Activated T-cell treated with anti-CD3 and anti-CD28 coated beads for 4 hours (primary cell): ENCODE measurements around the gene RNU6-8.

Experiments
- DNase-seq: peaks from one replicate; pipeline ENCODE4 v3.0.0-alpha.2; 2020

Gene RNU6-8

DNA sequence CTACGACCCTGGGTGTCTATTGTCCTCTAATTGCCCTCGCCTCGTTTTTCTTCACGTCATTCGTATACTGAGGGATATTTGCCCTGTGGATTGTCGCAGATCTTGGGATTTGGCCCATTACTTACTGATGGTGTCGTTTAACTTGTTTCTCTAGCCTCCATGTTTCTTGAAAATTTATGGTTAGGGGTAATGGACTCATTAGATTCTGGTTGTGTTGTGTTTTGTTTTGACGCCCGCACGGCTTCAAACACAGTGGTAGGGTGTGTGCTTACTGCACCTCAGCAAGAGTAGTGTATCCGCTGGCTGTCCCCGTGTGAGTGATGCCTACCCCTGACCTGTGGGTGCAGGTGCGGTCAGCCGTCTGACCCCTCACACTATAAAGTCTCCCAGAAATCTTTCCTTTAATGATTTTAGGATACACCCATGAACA, 874 bp upstream of the RNU6-8 start:
- DNase-seq = no peak

DNA sequence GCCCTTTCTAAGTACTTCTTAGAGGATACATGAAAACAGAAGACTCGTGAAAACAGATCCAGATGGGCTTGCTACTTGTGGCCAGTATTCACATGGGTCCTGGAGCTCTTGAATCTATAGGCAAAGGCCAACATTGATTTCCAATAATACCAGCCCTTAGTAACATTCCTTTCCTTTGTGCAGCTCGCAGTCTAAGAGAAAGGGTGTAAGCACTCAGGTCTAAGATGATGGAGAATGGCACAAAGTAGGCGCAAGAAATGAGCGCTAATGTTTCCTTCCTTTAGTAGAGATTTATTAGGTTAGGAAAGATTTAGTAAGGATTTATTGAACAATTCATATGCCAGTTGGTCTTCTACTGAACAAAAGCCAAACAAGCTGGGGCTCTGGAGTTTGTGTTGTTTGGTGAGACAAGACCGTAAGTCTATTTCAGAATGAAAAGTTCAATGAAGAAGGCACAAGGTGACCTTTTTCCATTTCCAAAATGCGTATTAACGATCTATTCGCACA, 525 bp downstream of the RNU6-8 start:
- no peak for DNase-seq

DNA sequence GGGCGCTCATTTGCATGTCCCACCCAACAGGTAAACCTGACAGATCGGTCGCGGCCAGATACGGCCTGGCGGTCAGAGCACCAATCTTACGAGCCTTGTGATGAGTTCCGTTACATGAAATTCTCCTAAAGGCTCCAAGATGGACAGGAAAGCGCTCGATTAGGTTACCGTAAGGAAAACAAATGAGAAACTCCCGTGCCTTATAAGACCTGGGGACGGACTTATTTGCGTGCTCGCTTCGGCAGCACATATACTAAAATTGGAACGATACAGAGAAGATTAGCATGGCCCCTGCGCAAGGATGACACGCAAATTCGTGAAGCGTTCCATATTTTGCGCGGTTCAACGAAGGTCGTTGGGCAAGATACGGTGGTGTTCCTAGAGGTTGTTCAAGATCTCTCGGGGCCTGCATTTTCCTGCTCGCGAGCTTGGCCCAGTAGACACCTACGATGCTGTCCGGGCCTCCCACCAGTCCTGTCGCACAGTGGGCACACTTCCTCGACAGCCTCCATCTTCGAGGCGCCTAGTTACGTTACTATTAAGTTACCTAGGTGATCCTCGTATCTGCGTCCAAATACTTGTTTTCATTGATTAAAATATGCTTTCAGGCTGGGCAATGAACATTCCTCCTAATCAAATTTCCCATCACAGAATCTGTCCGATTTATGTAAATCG, 1.1 kb downstream of the RNU6-8 start, which contains the start of gene RNU6-7:
RNU6-7 (plus strand) TSS at position 230 of the 675 bp plus-strand sequence.
- DNase-seq = peak; percentile 36

DNA sequence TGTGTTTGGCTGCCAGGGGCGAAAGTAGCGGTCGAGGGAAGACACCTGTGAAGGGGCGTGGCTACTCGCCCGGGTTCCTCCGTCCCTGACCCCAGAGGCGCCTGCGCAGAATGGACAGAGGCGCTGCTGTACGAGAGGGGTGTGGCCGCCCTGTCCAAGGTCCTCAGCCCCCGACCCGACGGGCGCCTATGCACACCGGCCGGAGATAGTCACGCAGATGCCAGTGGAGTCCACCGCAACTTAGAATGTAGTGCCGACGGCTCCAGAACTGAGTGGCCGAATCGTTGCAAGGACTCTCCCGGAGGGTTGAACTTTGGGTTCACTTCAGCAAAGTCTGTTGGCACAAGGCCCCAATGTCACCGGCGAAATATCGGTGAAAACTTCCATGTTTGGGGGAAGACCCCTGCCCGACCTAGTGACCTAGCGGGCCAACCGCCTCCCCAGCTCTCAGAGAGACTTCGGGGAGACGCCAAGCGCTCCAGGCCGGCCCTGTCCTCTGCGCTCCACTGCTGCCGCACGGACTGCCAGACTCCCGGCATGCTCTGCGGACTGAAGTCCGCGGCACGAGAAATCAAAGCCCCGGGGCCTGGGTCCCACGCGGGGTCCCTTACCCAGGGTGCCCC, 1.8 kb downstream of the RNU6-8 start:
- peak; percentile 50 for DNase-seq

DNA sequence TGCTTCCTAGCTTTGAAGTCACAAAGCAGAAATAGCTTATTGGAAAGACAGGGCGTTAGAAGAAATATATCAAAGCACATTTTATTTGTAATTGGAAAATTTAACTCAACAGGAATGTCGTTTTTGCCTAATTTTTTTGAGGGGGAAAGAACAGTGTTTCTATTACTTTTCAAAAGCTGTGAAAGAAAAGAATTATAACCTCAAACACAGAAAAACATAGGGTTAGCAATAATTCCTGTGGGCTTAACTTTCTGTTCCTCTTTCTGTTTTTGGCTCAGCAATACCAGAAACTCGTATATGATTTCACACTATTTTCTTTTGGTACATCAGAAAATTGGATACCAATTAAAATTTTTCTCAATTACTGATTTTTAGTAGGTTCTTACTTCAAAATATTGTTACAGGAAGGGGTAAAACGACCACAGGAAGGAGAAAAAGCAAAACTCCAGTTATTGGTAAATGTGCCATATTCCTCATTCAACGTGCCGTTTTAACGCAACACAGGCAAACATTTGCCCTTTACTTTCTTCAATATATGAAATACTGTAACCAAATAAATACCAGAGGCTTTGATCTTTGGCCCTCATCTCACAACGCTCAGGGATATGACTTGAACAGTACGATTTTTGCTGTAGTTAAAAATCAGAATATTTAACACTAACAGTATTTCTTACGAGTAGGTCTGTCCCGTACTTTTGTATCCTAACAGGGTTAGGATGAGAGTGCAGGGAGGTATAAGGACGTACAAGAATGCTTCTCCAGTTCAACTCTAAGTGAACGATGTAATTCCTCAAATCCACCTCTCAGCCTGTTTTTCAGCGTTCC, 2.5 kb downstream of the RNU6-8 start:
- DNase-seq = no peak

DNA sequence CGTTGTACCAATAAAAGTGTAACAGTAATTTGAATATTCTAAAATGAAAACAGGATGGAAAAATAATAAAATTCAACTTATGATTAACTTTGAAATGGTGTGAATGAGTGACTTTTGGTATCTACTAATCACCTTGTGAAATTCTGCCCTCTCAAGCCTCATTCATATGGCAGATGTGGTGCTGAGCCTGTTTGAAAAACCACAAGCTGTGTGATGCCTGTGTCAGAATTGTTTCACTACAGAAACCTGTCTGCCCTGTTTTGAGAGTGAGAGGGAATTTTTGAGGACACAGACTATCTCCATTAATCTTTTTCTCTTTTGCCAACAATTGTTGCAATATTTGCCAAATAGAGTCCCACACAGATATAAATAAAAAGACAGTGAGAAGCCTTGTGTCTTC, 5.2 kb downstream of the RNU6-8 start:
- no peak for DNase-seq

DNA sequence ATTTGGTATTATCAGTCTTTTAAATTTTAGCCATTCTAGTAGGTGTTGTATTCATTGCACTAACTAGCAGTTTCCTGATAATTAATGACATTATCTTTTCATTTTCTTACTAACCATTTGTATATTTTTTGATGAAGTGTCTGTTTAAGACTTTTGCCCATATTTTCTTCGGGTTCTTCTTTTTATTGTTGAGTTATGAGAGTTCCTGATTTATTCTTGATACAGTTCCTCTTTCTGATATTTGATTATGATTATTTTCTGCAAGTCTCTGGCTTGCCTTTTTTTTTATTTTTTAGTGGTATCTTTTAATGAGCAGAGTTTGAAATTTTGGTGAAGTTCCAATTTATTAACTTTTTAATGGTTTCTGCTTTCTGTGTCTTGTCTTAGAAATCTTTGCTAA, 7.4 kb downstream of the RNU6-8 start:
- no peak for DNase-seq

DNA sequence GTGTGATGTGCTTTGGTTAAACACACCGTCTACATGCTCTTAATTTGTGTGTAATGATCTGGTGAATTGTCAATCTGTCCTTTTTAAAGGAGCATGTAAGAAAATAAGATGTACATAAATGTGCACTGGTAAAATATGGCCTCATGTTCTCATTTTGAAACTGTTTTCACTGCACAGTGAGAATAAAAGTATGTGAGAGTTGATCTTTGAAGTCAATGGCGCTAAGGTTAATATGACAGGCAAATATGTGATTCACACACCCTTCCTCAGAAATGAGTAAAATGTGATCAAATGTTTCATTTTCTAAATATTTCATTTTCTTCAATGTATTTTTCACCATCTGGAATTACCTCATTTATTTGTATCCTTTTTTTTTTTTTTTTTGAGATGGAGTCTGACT, 9.5 kb downstream of the RNU6-8 start:
- no peak for DNase-seq

DNA sequence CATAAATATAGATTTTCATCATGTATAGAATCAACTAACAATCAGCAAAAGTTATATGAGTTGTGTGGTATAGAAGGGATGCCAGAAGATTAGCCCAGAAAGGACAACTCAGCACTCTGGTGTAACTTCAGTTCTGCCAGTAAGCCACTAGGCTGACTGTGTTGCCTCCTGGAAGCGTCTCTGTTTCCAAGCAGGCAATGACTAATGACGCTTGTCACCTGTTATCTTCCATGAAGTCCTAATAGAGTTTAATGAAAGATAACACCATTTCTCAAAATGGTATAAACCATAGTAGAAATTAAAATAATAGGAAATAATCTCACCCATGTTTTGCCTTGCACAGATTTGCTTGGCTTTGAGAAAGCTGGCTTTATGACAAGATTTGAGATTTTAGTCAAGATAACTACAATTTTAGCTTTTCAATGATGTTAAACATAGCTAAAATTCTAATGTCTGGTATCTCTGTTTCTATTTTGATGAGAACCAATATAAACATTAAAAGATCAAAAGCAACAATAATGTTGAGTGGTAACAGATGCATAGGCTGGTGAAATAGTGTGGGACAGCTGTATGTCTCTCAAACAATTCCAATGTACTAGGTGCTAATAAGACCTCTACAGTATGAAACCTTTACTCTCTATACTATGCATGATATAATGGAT, 10.2 kb downstream of the RNU6-8 start:
- DNase-seq = no peak

DNA sequence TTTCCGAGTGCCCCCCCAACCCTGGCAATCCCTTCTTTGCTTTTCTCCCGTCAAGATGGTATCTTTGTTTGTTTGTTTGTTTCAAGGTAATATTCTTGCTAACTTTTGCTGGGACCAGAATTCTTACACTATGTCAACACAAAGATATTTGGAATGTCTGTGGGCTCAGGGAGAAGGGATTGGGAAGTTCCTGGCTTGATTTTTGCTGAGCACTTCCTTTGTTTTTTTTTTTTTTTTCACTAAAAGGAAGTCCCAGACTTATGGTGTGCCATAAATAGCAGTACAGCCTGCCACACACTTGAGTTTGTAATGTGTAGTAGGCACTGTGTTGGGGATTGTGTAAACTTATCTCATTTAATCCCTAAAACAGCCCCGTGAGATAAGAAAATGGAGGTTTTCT, 12.4 kb downstream of the RNU6-8 start:
- no peak for DNase-seq

DNA sequence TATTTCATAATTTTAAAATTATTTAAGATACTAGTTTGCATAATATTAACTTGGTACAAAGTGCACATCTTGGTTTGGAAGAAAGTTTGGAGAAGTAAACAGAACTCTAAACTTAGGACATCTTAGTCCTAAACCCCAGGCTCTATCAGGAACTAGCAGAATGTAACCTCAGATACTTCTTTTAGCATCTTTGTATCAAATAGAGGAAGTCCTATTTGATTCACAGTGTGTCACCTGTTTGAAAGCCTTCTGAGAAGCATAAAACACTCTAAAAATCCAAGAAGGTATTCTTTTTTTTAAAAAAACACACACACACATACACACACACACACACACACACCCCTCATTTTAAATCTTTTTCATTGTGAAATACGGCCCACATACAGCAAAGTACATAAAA, 13.3 kb downstream of the RNU6-8 start:
- no peak for DNase-seq

DNA sequence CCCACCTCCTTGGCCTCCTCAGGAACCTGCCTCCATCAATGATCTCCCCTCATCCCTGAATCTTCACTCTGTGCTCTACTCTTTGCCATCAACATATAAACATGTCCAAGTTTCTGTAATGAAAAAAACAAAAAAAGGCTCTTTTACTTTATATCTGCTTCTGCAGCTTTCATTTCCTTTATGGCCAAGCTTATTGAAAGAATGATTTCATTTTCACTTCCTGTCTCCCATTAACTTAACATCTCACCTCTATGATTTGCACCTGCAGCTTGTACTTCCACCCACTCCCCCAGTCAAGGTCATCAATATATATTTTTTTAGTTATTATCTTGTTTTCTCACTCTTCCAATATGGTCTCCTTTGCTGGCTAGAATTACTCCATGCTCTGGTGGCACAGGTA, 16.8 kb downstream of the RNU6-8 start:
- DNase-seq = no peak

DNA sequence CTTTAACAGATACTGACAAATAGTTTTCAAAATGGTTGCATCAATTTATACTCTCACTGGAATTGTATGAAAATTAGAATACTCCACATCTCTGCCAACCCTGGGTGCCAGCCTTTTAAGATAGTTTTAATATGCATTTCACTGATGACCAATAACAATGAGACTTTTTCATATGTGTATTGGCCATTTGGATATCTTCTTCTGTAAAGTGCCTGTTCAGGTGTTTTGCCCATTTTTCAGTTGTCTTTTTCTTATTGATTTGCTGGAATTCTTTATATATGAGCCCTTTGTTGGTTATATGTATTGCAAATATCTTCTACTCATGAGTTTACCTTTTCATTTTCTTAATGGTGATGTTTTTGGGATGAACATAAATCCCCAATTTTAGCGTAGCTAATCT, 18.0 kb downstream of the RNU6-8 start:
- no peak for DNase-seq

DNA sequence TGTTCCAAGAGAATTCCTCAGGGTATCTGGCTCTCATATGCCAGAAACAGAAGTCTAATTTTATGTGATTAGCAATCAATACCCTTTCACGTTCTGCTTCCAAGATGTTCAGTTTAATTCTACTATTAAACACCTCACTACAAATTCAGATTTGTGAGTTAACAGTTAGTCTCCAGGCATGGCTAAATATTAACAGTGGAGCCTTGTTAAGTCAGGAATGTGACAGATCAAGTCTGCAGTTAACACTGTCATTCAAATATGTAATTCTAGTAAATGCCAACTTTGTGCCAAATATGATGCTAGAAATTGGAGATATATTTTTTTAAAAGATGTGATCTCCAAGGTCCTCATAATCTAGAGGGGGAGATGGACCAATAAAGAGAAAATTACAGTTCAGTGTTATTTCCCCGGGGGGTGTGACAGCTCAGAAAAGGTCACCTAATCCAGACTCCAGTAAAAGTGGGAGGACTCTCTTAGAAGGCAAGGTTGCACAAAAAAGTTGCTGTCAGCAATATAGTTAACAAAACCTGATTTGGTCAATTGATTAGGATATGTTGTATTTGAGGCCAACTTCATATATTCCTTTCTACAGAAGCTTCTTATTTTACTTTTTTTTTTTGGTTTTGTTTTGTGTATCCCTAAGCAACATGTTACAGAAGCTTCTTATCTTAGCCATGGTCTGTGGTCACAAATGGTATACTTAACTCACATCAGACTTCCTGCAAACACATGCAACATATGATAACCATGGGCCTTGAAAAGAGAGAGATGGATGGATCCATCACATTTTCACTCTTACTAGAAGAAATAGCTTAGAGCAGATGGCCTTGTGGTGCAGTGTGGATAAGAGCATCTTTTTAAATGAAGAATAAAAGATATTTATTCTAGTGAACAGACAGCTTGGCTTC, 19.7 kb downstream of the RNU6-8 start:
- no peak for DNase-seq

DNA sequence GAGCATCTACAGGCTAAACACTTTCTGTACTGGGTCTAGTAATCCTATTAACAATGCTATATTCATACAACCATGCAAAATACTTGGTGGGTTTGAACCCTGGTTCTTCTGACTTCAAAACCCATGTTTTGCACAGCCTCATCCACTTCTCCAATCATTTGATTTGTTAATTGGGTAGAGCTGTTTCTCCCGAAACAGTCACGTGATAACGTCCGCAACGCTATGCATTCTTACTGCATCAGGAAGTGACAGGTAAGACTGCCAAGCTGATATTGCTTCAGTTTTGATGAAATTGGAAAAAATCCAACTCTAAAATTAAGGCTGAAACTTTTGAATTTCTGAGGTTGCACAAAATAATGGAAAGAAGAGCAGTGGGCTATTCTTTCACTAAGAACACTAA, 31.6 kb downstream of the RNU6-8 start:
- no peak for DNase-seq

DNA sequence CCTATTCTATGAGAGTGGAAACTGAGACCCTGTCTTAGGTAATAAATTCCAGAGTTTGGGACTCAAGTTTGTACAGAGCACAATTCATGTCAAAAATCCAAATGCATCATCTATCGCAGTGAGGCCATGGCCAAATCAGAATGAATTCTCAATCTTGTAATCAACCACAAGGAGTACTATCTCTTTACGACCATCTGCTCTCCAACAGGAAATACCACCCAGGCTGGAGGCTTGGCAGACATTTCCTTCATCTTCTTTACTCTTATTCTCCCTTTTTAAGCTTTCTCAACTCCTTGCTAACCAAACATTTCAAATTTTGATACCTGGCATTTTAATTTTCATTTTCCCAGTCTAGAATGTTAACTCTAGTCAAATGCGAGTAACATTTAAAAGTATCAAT, 33.9 kb downstream of the RNU6-8 start:
- DNase-seq = no peak

DNA sequence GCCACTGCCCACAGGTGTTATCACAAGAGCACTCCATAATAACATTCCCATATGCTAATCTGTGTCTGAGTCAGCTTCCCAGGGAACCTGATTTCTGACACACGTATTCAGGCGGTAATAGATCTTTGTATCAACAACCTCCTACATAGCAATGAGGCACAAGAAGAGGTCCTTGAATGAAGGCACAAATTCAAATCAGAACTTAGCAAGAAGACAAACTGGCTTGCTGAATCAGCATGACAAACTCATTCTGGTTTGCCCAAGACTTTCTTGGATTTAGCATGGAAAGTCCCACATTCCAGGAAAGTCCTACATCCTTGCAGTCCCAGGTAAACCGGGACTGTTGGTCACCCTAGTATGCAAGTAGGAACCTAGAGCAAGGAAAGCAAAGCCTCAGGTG, 35.2 kb downstream of the RNU6-8 start:
- DNase-seq = no peak

DNA sequence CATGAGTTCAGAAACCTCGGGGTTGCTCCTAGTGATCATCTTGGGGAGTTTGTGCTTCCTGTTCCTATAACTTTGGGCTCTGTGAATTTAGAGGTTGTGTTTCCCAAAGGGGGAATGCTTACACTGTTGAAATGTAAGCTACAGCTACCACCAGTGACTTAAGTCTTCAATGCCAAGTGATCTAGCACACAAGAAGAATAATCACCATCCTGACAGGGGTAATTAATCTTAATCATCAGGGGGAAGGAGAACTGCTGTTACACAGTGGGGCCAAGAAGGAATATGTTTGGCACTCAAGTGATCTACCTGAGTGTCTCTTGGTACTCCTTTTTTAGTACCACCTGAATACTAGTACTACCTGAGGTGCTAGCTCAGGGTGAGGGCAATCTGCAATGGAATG, 36.1 kb downstream of the RNU6-8 start:
- DNase-seq = no peak

DNA sequence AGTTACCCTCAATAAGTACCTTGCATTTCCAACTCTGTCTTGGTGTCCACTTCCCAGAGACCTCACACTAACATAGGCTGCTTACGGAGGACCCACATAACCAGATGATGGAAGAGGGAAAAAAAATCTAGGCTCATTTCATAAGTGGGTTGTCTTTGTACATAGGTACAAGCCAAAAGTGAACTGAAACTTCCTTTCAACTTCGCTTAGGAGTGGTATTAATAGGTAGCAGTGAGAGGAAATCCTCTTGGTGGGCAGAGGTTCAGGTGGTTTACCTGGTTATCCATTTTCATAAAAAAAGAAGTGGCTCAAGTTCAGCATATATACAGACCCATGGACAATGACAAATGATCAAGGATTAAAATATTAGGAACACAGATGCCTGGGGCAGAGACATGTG, 37.0 kb downstream of the RNU6-8 start:
- DNase-seq = no peak
